ENCODE results near the gene LYPD4.

Gene LYPD4

GRCh38 chr19:41845001-41845050 is 343 bp upstream of the LYPD4 start, which contains the start of gene DMRTC2:
DMRTC2 (plus strand) TSS chr19:41845042; CDS start chr19:41847429, 2,387 bp downstream.
- TF ChIP-seq EZH2phosphoT487 (conservative IDR thresholded peaks at IDR 0.05; ENCODE audit: low read length) (no peak), CTCF (IDR thresholded peaks at IDR 0.05; ENCODE audit: insufficient read depth, low read length, poor library complexity, severe bottlenecking) (no peak)
- no peak within 1 kb of the TSS for H3K27ac ChIP-seq (ENCODE audit: low read depth, low read length)
- H3K27me3 ChIP-seq (ENCODE audit: low read length): no peaks in the 10 kb centered on the region
- no peaks in the 10 kb centered on the region for H3K36me3 ChIP-seq (ENCODE audit: low read length)
- H3K79me2 ChIP-seq (ENCODE audit: insufficient read depth, low read length): no peaks in the 10 kb centered on the region
- no peaks in the 10 kb centered on the region for H3F3A ChIP-seq (ENCODE audit: insufficient read depth)
- no peak within 1 kb of the TSS for H3K4me3 ChIP-seq (ENCODE audit: insufficient read depth, low read length, poor library complexity, severe bottlenecking)
- H2AFZ ChIP-seq (ENCODE audit: low read depth, low read length, severe bottlenecking): no peak within 1 kb of the TSS
- no peaks in the 10 kb centered on the region for H4K20me1 ChIP-seq (ENCODE audit: low read depth, low read length)
- H3K4me2 ChIP-seq (ENCODE audit: low read depth, low read length, poor library complexity, severe bottlenecking): no peak within 1 kb of the TSS
- H3K9me2 ChIP-seq (replicated peaks; ENCODE audit: insufficient read depth, low read length): no peaks in the 10 kb centered on the region
- H3K9me3 ChIP-seq (ENCODE audit: insufficient read depth, low read length): no peaks in the 10 kb centered on the region
- H3K9ac ChIP-seq (ENCODE audit: low read length): no peak within 1 kb of the TSS

GRCh38 chr19:41843371-41843770 is 1.1 kb downstream of the LYPD4 start:
- H3K36me3 ChIP-seq (ENCODE audit: low read length): no peaks in the 10 kb centered on the region
- no peaks in the 10 kb centered on the region for H3K9me2 ChIP-seq (replicated peaks; ENCODE audit: insufficient read depth, low read length)
- H3K9me3 ChIP-seq (ENCODE audit: insufficient read depth, low read length): no peaks in the 10 kb centered on the region
- no peaks in the 10 kb centered on the region for H3K79me2 ChIP-seq (ENCODE audit: insufficient read depth, low read length)
- TF ChIP-seq EZH2phosphoT487 (conservative IDR thresholded peaks at IDR 0.05; ENCODE audit: low read length) (no peak), CTCF (IDR thresholded peaks at IDR 0.05; ENCODE audit: insufficient read depth, low read length, poor library complexity, severe bottlenecking) (no peak)
- H3K27me3 ChIP-seq (ENCODE audit: low read length): no peaks in the 10 kb centered on the region
- no peak overlapping the region for H3K9ac ChIP-seq (ENCODE audit: low read length)
- no peaks in the 10 kb centered on the region for H4K20me1 ChIP-seq (ENCODE audit: low read depth, low read length)
- no peak overlapping the region for H2AFZ ChIP-seq (ENCODE audit: low read depth, low read length, severe bottlenecking)
- no peak overlapping the region for H3K27ac ChIP-seq (ENCODE audit: low read depth, low read length)
- no peaks in the 10 kb centered on the region for H3F3A ChIP-seq (ENCODE audit: insufficient read depth)
- no peak overlapping the region for H3K4me3 ChIP-seq (ENCODE audit: insufficient read depth, low read length, poor library complexity, severe bottlenecking)
- no peak overlapping the region for H3K4me2 ChIP-seq (ENCODE audit: low read depth, low read length, poor library complexity, severe bottlenecking)

GRCh38 chr19:41839211-41839610 is 5.3 kb downstream of the LYPD4 start:
- H3K4me2 ChIP-seq (ENCODE audit: low read depth, low read length, poor library complexity, severe bottlenecking): no peak overlapping the region
- no peaks in the 10 kb centered on the region for H3K27me3 ChIP-seq (ENCODE audit: low read length)
- H3K9me3 ChIP-seq (ENCODE audit: insufficient read depth, low read length): no peaks in the 10 kb centered on the region
- H3K27ac ChIP-seq (ENCODE audit: low read depth, low read length): no peak overlapping the region
- H3F3A ChIP-seq (ENCODE audit: insufficient read depth): no peaks in the 10 kb centered on the region
- no peaks in the 10 kb centered on the region for H3K9me2 ChIP-seq (replicated peaks; ENCODE audit: insufficient read depth, low read length)
- no peak overlapping the region for H2AFZ ChIP-seq (ENCODE audit: low read depth, low read length, severe bottlenecking)
- H3K79me2 ChIP-seq (ENCODE audit: insufficient read depth, low read length): no peaks in the 10 kb centered on the region
- H3K9ac ChIP-seq (ENCODE audit: low read length): no peak overlapping the region
- no peak overlapping the region for H3K4me3 ChIP-seq (ENCODE audit: insufficient read depth, low read length, poor library complexity, severe bottlenecking)
- no peaks in the 10 kb centered on the region for H3K36me3 ChIP-seq (ENCODE audit: low read length)
- TF ChIP-seq EZH2phosphoT487 (conservative IDR thresholded peaks at IDR 0.05; ENCODE audit: low read length) (no peak), CTCF (IDR thresholded peaks at IDR 0.05; ENCODE audit: insufficient read depth, low read length, poor library complexity, severe bottlenecking) (no peak)
- no peaks in the 10 kb centered on the region for H4K20me1 ChIP-seq (ENCODE audit: low read depth, low read length)

All from SU-DHL-6 (cell line).